Ascending aorta (tissue), 2 donors: ENCODE measurements around the gene TXNRD3. TPM values are rescaled to one million over a fixed set of nuclear protein-coding genes. Genes with fewer than 3 reads are reported as not detected.

Experiments used
- DNase-seq, 2 donors: peaks; one replicate each; pipeline ENCODE4 v3.0.0-alpha.2; 2019; ENCODE audit warnings: low spot score in 2 of 2
- H3K27ac ChIP-seq, 2 donors: fragments of 200-600 bp; sonication (generic); one replicate each; pipeline ENCODE4 v1.5.1; 2016 to 2017; ENCODE audit warnings: mild to moderate bottlenecking in 1 of 2
- H3K27me3 ChIP-seq: fragments of 200-600 bp; sonication (generic); one replicate; pipeline ENCODE4 v1.5.1; 2017
- H3K36me3 ChIP-seq, 2 donors: fragments of 200-600 bp; sonication (generic); one replicate each; pipeline ENCODE4 v1.5.1; 2016
- H3K4me1 ChIP-seq, 2 donors: fragments of 200-600 bp; sonication (generic); one replicate each; pipeline ENCODE4 v1.5.1; 2016 to 2017; ENCODE audit warnings: mild to moderate bottlenecking in 1 of 2
- H3K4me3 ChIP-seq, 2 donors: fragments of 200-600 bp; sonication (generic); one replicate each; pipeline ENCODE4 v1.5.1; 2016 to 2017; ENCODE audit warnings: mild to moderate bottlenecking in 1 of 2
- H3K9me3 ChIP-seq, 2 donors: fragments of 200-600 bp; sonication (generic); one replicate each; pipeline ENCODE4 v1.5.1; 2016
- intact Hi-C: fragments of 100-400 bp; cut with DNase I; formaldehyde crosslinking; loops from one replicate; pipeline ENCODE4 v1.15.1; 2023
- total RNA-seq: library from RNA; depleted of rRNA; stranded (reverse); fragments of >200 nt; gene quantifications from one replicate; pipeline ENCODE4 v1.1.0, GENCODE V29; 2016
- TF ChIP-seq, protein P1 (sequence below), 3 experiments: fragments of 200-600 bp in 2 of 3; fragments of 450-650 bp in 1 of 3; sonication (generic) in 2 of 3; IDR thresholded peaks; one replicate each; pipeline ENCODE4 v1.5.1; 2016 to 2019; ENCODE audit warnings: antibody characterized with exemption in 3 of 3, mild to moderate bottlenecking in 1 of 3, moderate library complexity in 1 of 3

The TXNRD3 gene
- total RNA-seq, 1 donor from 2014 or later, result 18.9 TPM

DNA sequence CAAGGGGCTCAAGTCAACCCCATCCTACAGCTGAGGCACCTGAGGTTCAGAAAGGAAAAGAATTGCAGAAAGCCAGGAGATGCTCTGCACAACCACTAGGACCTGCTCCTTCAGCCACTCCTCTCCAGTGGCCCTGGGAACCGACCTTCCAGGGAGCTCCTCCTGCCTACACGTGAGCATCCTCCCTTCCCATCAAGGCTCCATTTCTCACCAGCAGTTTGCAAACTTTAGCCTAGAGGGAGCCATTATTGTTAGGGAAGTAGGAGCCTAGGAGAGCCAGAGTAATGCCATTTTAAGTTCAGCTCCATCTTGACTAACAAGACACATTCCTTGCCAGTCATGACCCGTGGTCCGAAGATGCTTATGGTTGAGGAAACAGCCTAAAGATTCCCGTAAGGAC is 37.9 kb upstream of the TXNRD3 start:
- H3K27ac ChIP-seq, result no peak overlapping the region
- no peaks in the 10 kb centered on the region for H3K36me3 ChIP-seq
- TF ChIP-seq, protein P1, sequence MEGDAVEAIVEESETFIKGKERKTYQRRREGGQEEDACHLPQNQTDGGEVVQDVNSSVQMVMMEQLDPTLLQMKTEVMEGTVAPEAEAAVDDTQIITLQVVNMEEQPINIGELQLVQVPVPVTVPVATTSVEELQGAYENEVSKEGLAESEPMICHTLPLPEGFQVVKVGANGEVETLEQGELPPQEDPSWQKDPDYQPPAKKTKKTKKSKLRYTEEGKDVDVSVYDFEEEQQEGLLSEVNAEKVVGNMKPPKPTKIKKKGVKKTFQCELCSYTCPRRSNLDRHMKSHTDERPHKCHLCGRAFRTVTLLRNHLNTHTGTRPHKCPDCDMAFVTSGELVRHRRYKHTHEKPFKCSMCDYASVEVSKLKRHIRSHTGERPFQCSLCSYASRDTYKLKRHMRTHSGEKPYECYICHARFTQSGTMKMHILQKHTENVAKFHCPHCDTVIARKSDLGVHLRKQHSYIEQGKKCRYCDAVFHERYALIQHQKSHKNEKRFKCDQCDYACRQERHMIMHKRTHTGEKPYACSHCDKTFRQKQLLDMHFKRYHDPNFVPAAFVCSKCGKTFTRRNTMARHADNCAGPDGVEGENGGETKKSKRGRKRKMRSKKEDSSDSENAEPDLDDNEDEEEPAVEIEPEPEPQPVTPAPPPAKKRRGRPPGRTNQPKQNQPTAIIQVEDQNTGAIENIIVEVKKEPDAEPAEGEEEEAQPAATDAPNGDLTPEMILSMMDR (IDR thresholded peaks at IDR 0.05), result no peak
- intact Hi-C loops, result no loop called here
- no peaks in the 10 kb centered on the region for H3K27me3 ChIP-seq
- H3K4me3 ChIP-seq, result no peak overlapping the region
- DNase-seq, result no peak
- H3K4me1 ChIP-seq, result peaks cover 0 to 3% of the 10 kb centered on the region in 2 donors
- no peaks in the 10 kb centered on the region for H3K9me3 ChIP-seq

- Histone ChIP-seq H3K27ac (no peak overlapping the region), H3K9me3 (no peaks in the 10 kb centered on the region), H3K27me3 (no peaks in the 10 kb centered on the region), H3K4me3 (no peak overlapping the region), H3K36me3 (no peaks in the 10 kb centered on the region), H3K4me1 (peaks cover 0 to 3% of the 10 kb centered on the region in 2 donors)
- no peak for DNase-seq
- intact Hi-C loops, result no loop called here
- TF ChIP-seq, protein P1 (IDR thresholded peaks at IDR 0.05), result no peak
Observed at GRCh38 chr3:126691765-126692164, 36.8 kb upstream of the TXNRD3 start.

DNA sequence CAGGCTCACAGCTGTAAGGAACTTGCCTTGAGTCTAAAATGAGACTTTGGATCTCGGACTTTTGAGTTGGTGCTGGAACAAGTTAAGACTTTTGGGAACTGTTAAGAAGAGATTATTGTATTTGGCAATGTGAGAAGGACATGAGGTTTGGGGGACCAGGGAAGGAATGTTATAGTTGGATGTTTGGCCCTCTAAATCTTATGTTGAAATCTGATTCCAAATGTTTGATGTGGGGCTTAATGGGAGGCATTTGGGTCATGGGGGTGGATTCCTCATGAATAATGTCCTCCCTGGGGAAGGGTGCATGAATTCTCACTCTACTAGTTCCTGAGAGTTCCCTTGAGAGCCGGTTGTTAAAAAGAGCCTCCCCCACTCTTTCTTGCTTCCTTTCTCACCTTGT is 30.6 kb upstream of the TXNRD3 start:
- no peak for DNase-seq
- TF ChIP-seq, protein P1 (IDR thresholded peaks at IDR 0.05), result no peak
- peak overlapping the region; percentile 78 to 79 for H3K27ac ChIP-seq

DNA sequence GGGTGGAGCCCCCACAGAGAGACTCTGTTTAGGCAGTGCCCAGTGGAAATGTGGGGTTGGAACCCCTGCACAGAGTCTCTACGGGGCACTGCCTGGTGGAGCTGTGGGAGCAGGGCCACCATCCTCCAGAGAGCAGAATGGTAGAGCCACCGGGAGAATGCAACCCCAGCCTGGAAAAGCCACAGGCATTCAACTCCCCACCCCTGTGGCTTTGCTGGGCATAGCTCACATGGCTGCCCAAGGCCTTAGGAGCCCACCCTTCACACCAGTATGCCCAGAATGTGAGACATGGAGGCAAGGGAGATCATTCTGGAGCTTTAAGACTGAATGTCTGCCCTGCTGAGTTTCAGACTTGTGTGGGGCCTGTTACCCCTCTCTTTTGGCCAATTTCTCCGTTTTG is 30.1 kb upstream of the TXNRD3 start:
- TF ChIP-seq, protein P1 (IDR thresholded peaks at IDR 0.05), result no peak
- Histone ChIP-seq H3K27me3 (no peaks in the 10 kb centered on the region), H3K27ac (peak overlapping the region; percentile 78 to 79), H3K4me1 (peaks cover 14 to 27% of the 10 kb centered on the region in 2 donors), H3K4me3 (peak overlapping the region in 1 of 2 donors; percentile 9), H3K36me3 (no peaks in the 10 kb centered on the region), H3K9me3 (no peaks in the 10 kb centered on the region)
- intact Hi-C loops, result no loop called here
- no peak for DNase-seq

More for the DNA sequence above, 30.6 kb upstream of the TXNRD3 start:
- Histone ChIP-seq H3K27me3 (no peaks in the 10 kb centered on the region), H3K36me3 (no peaks in the 10 kb centered on the region), H3K9me3 (no peaks in the 10 kb centered on the region), H3K4me1 (peaks cover 14 to 27% of the 10 kb centered on the region in 2 donors), H3K4me3 (peak overlapping the region in 1 of 2 donors; percentile 9)
- intact Hi-C loops, result no loop called here

GRCh38 chr3:126684218-126684751 is 29.4 kb upstream of the TXNRD3 start:
- intact Hi-C loops, result no loop called here
- no peak overlapping the region for H3K4me3 ChIP-seq
- no peaks in the 10 kb centered on the region for H3K36me3 ChIP-seq
- H3K9me3 ChIP-seq, result no peaks in the 10 kb centered on the region
- TF ChIP-seq, protein P1 (IDR thresholded peaks at IDR 0.05), result no peak
- peak overlapping the region; percentile 78 to 79 for H3K27ac ChIP-seq
- DNase-seq, result no peak
- no peaks in the 10 kb centered on the region for H3K27me3 ChIP-seq
- H3K4me1 ChIP-seq, result peaks cover 14 to 30% of the 10 kb centered on the region in 2 donors

- no peaks in the 10 kb centered on the region for H3K9me3 ChIP-seq
- TF ChIP-seq, protein P1 (IDR thresholded peaks at IDR 0.05), result no peak
- peak overlapping the region; percentile 32 to 43 for H3K27ac ChIP-seq
- H3K27me3 ChIP-seq, result no peaks in the 10 kb centered on the region
- peaks cover 14 to 35% of the 10 kb centered on the region in 2 donors for H3K4me1 ChIP-seq
- no peaks in the 10 kb centered on the region for H3K36me3 ChIP-seq
- DNase-seq, result no peak
- H3K4me3 ChIP-seq, result no peak overlapping the region
- intact Hi-C loops, result no loop called here
Observed at GRCh38 chr3:126683069-126683468, 28.1 kb upstream of the TXNRD3 start.
